ENCODE measurements around the gene CD44.

CD44 gene

DNA sequence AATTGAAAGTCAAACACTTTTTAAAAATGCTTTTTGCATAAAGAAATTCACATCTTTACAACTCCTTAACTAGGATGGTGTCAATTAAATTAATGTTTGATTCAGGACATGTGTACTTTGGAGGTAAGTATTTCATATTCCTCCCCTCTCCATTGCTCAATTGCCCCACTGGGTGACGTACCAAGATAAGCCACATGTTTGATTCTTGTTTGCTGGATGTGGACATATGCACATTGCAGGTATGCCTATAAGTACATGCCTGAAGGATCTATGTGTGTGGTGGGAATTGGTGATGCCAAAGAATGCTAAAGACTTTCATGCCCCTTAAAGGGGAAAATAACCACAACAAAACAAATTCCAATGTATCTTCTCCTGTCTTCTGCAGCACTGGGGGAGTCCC, 5.8 kb downstream of the CD44 start:
- H3K4me3 ChIP-seq (ENCODE audit: severe bottlenecking): no peak overlapping the region
- H3K4me1 ChIP-seq (ENCODE audit: insufficient read depth, poor library complexity, severe bottlenecking): peaks cover 60% of the 10 kb centered on the region
- H3K36me3 ChIP-seq (ENCODE audit: low read depth): peaks cover 76% of the 10 kb centered on the region
- ATAC-seq (ENCODE audit: low read depth): no peak
- DNase-seq (ENCODE audit: low spot score): no peak
- peak overlapping the region; percentile 96 for H3K27ac ChIP-seq (ENCODE audit: poor library complexity, severe bottlenecking)
- no peaks in the 10 kb centered on the region for H3K27me3 ChIP-seq (ENCODE audit: insufficient read depth, poor library complexity, severe bottlenecking)
- TF ChIP-seq, protein P1, sequence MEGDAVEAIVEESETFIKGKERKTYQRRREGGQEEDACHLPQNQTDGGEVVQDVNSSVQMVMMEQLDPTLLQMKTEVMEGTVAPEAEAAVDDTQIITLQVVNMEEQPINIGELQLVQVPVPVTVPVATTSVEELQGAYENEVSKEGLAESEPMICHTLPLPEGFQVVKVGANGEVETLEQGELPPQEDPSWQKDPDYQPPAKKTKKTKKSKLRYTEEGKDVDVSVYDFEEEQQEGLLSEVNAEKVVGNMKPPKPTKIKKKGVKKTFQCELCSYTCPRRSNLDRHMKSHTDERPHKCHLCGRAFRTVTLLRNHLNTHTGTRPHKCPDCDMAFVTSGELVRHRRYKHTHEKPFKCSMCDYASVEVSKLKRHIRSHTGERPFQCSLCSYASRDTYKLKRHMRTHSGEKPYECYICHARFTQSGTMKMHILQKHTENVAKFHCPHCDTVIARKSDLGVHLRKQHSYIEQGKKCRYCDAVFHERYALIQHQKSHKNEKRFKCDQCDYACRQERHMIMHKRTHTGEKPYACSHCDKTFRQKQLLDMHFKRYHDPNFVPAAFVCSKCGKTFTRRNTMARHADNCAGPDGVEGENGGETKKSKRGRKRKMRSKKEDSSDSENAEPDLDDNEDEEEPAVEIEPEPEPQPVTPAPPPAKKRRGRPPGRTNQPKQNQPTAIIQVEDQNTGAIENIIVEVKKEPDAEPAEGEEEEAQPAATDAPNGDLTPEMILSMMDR (IDR thresholded peaks at IDR 0.05; ENCODE audit: poor library complexity, severe bottlenecking): no peak
- no peaks in the 10 kb centered on the region for H3K9me3 ChIP-seq (ENCODE audit: severe bottlenecking)

DNA sequence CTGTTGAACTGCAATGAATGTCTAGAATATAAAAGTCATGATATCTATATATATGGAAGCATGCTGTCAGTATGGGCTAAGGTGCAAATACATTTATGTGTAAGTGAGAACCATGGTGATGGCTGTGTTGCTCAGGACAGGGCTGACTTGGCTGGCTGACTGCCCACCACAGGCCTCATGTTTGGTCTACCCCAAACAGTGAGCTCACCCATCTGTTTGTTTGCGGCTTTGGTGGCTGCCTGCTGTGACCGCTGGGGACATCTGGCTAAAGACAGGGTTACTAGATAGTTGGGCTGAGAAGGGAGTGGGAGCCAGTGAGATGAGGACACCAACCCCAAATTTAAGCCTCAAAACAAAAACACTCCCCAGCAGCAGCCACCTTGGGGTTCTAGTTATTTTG, 6.3 kb downstream of the CD44 start:
- Histone ChIP-seq H3K36me3 (ENCODE audit: low read depth) (peaks cover 77% of the 10 kb centered on the region), H3K27ac (ENCODE audit: poor library complexity, severe bottlenecking) (peak overlapping the region; percentile 96), H3K27me3 (ENCODE audit: insufficient read depth, poor library complexity, severe bottlenecking) (no peaks in the 10 kb centered on the region), H3K9me3 (ENCODE audit: severe bottlenecking) (no peaks in the 10 kb centered on the region), H3K4me1 (ENCODE audit: insufficient read depth, poor library complexity, severe bottlenecking) (peaks cover 60% of the 10 kb centered on the region), H3K4me3 (ENCODE audit: severe bottlenecking) (no peak overlapping the region)
- TF ChIP-seq, protein P1 (IDR thresholded peaks at IDR 0.05; ENCODE audit: poor library complexity, severe bottlenecking): no peak
- no peak for DNase-seq (ENCODE audit: low spot score)
- ATAC-seq (ENCODE audit: low read depth): no peak

DNA sequence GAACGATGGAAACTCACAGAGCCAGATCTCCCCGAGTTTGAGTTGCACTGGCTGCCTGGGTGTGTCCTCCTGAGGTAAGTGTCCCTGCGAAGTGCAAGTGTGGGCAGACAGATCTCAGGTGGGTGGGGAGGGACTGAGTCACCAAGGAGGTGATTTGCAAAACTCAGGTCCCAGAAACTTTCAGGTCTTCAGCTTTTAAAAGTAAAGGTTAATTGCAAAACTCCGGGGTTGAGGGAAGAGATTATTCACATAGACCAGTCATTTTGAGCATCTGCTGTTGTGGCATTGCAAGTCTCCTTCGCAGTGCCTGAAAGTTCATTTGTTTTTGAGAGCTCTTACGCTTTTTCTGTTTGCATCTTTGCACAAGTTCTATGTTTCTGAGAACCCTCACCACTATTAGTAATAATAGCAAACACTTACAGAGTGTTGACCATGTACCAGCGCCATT, 7.1 kb downstream of the CD44 start:
- no peaks in the 10 kb centered on the region for H3K9me3 ChIP-seq (ENCODE audit: severe bottlenecking)
- H3K4me3 ChIP-seq (ENCODE audit: severe bottlenecking): no peak overlapping the region
- H3K27me3 ChIP-seq (ENCODE audit: insufficient read depth, poor library complexity, severe bottlenecking): no peaks in the 10 kb centered on the region
- ATAC-seq (ENCODE audit: low read depth) (peak; percentile 38), DNase-seq (ENCODE audit: low spot score) (no peak)
- peaks cover 76% of the 10 kb centered on the region for H3K36me3 ChIP-seq (ENCODE audit: low read depth)
- TF ChIP-seq, protein P1 (IDR thresholded peaks at IDR 0.05; ENCODE audit: poor library complexity, severe bottlenecking): no peak
- peak overlapping the region; percentile 96 for H3K27ac ChIP-seq (ENCODE audit: poor library complexity, severe bottlenecking)
- peaks cover 56% of the 10 kb centered on the region for H3K4me1 ChIP-seq (ENCODE audit: insufficient read depth, poor library complexity, severe bottlenecking)

DNA sequence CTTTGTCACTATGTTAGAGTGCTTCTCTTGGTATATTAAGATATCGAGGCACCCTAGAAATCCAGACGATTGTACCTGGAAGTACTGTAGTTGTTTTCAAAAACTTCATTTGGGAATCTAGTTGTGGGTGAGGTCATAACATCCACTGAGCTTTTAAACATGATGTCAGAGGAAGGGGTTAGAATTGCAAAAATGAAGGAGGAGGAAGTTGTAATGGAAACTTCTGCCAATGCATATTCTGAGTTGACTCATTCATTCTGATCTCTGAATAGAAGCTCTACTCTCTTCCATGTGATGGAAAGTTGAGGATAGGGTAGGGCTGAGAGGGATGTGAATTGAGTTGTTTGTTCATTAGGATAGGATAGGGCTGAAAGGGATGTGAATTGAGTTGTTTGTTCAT, 7.7 kb downstream of the CD44 start:
- ATAC-seq (ENCODE audit: low read depth) (no peak), DNase-seq (ENCODE audit: low spot score) (no peak)
- H3K27ac ChIP-seq (ENCODE audit: poor library complexity, severe bottlenecking): peak overlapping the region; percentile 96
- H3K4me1 ChIP-seq (ENCODE audit: insufficient read depth, poor library complexity, severe bottlenecking): peaks cover 54% of the 10 kb centered on the region
- no peaks in the 10 kb centered on the region for H3K27me3 ChIP-seq (ENCODE audit: insufficient read depth, poor library complexity, severe bottlenecking)
- H3K4me3 ChIP-seq (ENCODE audit: severe bottlenecking): no peak overlapping the region
- H3K36me3 ChIP-seq (ENCODE audit: low read depth): peaks cover 82% of the 10 kb centered on the region
- no peaks in the 10 kb centered on the region for H3K9me3 ChIP-seq (ENCODE audit: severe bottlenecking)
- TF ChIP-seq, protein P1 (IDR thresholded peaks at IDR 0.05; ENCODE audit: poor library complexity, severe bottlenecking): no peak

DNA sequence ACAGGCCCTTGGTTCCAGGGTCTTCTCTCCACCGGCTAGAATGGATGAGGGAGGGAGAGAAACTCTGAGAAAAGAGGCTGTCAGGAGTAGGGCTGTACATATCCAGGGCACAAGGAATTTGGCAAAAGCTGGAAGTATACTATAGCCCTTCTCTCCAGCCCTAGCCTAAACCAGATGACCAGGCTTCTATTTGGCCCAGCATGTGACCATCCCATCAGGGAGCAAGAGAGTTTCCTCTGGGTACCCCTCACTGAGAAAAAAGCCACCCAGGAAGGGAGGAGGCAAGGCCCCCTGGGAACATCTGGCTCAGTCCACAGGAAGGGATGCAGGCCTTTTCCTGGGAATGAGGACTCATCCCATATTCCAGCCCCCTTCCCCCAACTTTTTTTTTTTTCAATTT, 8.3 kb downstream of the CD44 start:
- Histone ChIP-seq H3K27me3 (ENCODE audit: insufficient read depth, poor library complexity, severe bottlenecking) (no peaks in the 10 kb centered on the region), H3K4me1 (ENCODE audit: insufficient read depth, poor library complexity, severe bottlenecking) (peaks cover 52% of the 10 kb centered on the region), H3K4me3 (ENCODE audit: severe bottlenecking) (no peak overlapping the region), H3K36me3 (ENCODE audit: low read depth) (peaks cover 85% of the 10 kb centered on the region), H3K9me3 (ENCODE audit: severe bottlenecking) (no peaks in the 10 kb centered on the region), H3K27ac (ENCODE audit: poor library complexity, severe bottlenecking) (peak overlapping the region; percentile 96)
- TF ChIP-seq, protein P1 (IDR thresholded peaks at IDR 0.05; ENCODE audit: poor library complexity, severe bottlenecking): no peak
- DNase-seq (ENCODE audit: low spot score) (no peak), ATAC-seq (ENCODE audit: low read depth) (no peak)

Measured in RWPE2 (cell line).